OCI-LY7 (cell line): ENCODE data around the gene DLAT. TPM values are rescaled to one million over a fixed set of nuclear protein-coding genes. Genes with fewer than 3 reads are reported as not detected.
"Not testable (repeated sequence)": the region's sequence is repeated elsewhere in the genome, so short reads cannot be mapped to it uniquely, and the experiment has no call there.

Source experiments
- BruUV-seq: library from RNA; stranded (reverse); fragments of 400-500 nt; replicated peaks from 2 replicates; lab custom pipeline; 2021; lab: Mats Ljungman, UMichigan
- CTCF ChIA-PET: fragments of 300-600 bp; sonication (Branson Sonifier 250); formaldehyde crosslinking; loops from one replicate; lab custom pipeline; 2022; ENCODE audit warnings: antibody characterized with exemption; ENCODE audit not compliant: unreplicated experiment; lab: Charles Lee
- POLR2A ChIA-PET: fragments of 300-600 bp; sonication (Branson Sonifier 250); formaldehyde crosslinking; loops from one replicate; lab custom pipeline; 2022; ENCODE audit warnings: antibody characterized with exemption; lab: Charles Lee
- DNase-seq: peaks from one replicate; pipeline ENCODE4 v3.0.0-alpha.2; 2015; ENCODE audit warnings: low spot score
- H2AFZ ChIP-seq: fragments of 200-600 bp; sonication (generic), shearing (Covaris generic); 2 replicates; pipeline ENCODE4 v1.6.1; 2014; ENCODE audit warnings: mild to moderate bottlenecking, antibody characterized with exemption, low read length, moderate library complexity
- H3K27ac ChIP-seq: fragments of 200-600 bp; sonication (generic); 2 replicates; pipeline ENCODE4 v1.5.1; 2014; ENCODE audit warnings: mixed run types, low read depth, mild to moderate bottlenecking, moderate library complexity, low read length, inconsistent platforms; ENCODE audit not compliant: poor library complexity, severe bottlenecking
- H3K36me3 ChIP-seq: fragments of 200-600 bp; sonication (generic); 2 replicates; pipeline ENCODE4 v1.6.1; 2014; ENCODE audit warnings: mild to moderate bottlenecking, antibody characterized with exemption, low read length, moderate library complexity, mixed read lengths; ENCODE audit not compliant: insufficient read depth
- H3K4me1 ChIP-seq: fragments of 200-600 bp; sonication (generic); 2 replicates; pipeline ENCODE4 v1.5.1; 2014; ENCODE audit warnings: mild to moderate bottlenecking, low read length; ENCODE audit not compliant: insufficient read depth, poor library complexity, severe bottlenecking
- H3K4me2 ChIP-seq: fragments of 200-600 bp; sonication (generic); 2 replicates; pipeline ENCODE4 v1.6.1; 2014; ENCODE audit warnings: mild to moderate bottlenecking, low read length
- H3K4me3 ChIP-seq: fragments of 200-600 bp; sonication (generic); 2 replicates; pipeline ENCODE4 v1.5.1; 2014; ENCODE audit warnings: mild to moderate bottlenecking, low read depth, low read length; ENCODE audit not compliant: poor library complexity, severe bottlenecking
- H3K79me2 ChIP-seq: fragments of 200-600 bp; sonication (generic); 2 replicates; pipeline ENCODE4 v1.6.1; 2016; ENCODE audit warnings: low read depth, mild to moderate bottlenecking, low read length, moderate library complexity, mixed read lengths; ENCODE audit not compliant: insufficient read depth
- H3K9me2 ChIP-seq: fragments of 200-600 bp; sonication (generic); 2 replicates; pipeline ENCODE4 v1.6.1; 2016; ENCODE audit warnings: mild to moderate bottlenecking, low read length, mixed read lengths; ENCODE audit not compliant: insufficient read depth
- H3K9me3 ChIP-seq: fragments of 200-600 bp; sonication (generic); 2 replicates; pipeline ENCODE4 v1.6.1; 2014; ENCODE audit warnings: mild to moderate bottlenecking, mixed run types, low read length, mixed read lengths
- H4K20me1 ChIP-seq: fragments of 200-600 bp; sonication (generic); 2 replicates; pipeline ENCODE4 v1.6.1; 2014; ENCODE audit warnings: mild to moderate bottlenecking, antibody characterized with exemption, low read length, moderate library complexity, mixed read lengths; ENCODE audit not compliant: insufficient read depth
- EZH2phosphoT487 ChIP-seq: fragments of 200-600 bp; sonication (generic); IDR thresholded peaks from 2 replicates; pipeline ENCODE4 v1.6.1; 2018; ENCODE audit warnings: low read depth, borderline replicate concordance, mild to moderate bottlenecking, mixed run types, antibody characterized with exemption, low read length, moderate library complexity, mixed read lengths
- intact Hi-C: fragments of 100-400 bp; cut with micrococcal nuclease; formaldehyde crosslinking; loops from one replicate; pipeline ENCODE4 v1.10.0; 2022; ENCODE audit not compliant: unreplicated experiment
- total RNA-seq, 2 experiments: library from RNA; depleted of rRNA in 1 of 2; stranded (reverse); fragments of >200 nt in 1 of 2; shearing (Covaris generic) in 1 of 2; gene quantifications; 2 replicates each; pipeline ENCODE4 v1.2.3, GENCODE V29; 2014 to 2022
- TF ChIP-seq, protein P1 (sequence below): fragments of 200-600 bp; sonication (generic); conservative IDR thresholded peaks from 2 replicates; pipeline ENCODE4 v1.5.1; 2014; ENCODE audit warnings: mild to moderate bottlenecking, antibody characterized with exemption, low read length, moderate library complexity, mixed read lengths

DLAT gene
- total RNA-seq, 2 experiments from 2014 or later = 42.0 to 54.1 TPM

DNA sequence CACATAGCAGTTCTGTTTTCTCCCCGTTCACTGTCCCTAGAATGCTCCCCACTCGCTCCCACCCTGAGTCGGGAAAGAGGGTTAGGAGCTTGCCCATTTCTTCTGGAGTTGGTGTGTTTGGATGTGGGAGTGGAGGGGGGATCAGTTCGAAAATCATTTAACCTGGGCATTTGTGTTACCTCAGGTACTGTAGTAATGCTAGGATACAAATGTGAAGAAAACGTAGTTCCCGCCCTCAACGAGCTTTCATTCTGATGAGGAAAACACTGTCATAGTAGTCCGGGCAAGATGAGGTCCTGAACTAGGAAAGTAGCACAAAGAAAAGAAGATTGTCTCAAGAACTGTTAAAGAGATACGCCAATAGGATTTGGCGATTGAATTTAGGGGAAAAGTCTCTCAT, 62.0 kb downstream of the DLAT start:
- Histone ChIP-seq H3K9me2 (no peaks in the 10 kb centered on the region), H3K79me2 (peaks cover 46% of the 10 kb centered on the region), H2AFZ (peak overlapping the region; percentile 68; the same call in 1 of the 2 replicates), H4K20me1 (no peaks in the 10 kb centered on the region), H3K9me3 (no peaks in the 10 kb centered on the region), H3K27ac (peak overlapping the region; percentile 56), H3K4me1 (peaks cover 24% of the 10 kb centered on the region), H3K4me3 (peak overlapping the region; percentile 89), H3K36me3 (peaks cover 79% of the 10 kb centered on the region), H3K4me2 (peak overlapping the region; percentile 85)
- ChIA-PET POLR2A (interaction anchor here (0.8 to 1.7 kb wide), 12 partner anchors 8 to 216 kb away, joined by 3 to 11 read pairs (median 4); partner anchors contain the start of gene ALG9), CTCF (interaction anchor here (0.6 kb wide), 1 partner anchor 155 kb away, joined by 3 read pairs; no protein-coding TSS in a partner anchor)
- intact Hi-C loops = loop anchor here (5.0 kb wide), 2 partner anchors 150 to 210 kb away; partner anchors contain the start of genes CFAP68, DIXDC1 and FDXACB1
- TF ChIP-seq EZH2phosphoT487 = no peak
- TF ChIP-seq, protein P1, sequence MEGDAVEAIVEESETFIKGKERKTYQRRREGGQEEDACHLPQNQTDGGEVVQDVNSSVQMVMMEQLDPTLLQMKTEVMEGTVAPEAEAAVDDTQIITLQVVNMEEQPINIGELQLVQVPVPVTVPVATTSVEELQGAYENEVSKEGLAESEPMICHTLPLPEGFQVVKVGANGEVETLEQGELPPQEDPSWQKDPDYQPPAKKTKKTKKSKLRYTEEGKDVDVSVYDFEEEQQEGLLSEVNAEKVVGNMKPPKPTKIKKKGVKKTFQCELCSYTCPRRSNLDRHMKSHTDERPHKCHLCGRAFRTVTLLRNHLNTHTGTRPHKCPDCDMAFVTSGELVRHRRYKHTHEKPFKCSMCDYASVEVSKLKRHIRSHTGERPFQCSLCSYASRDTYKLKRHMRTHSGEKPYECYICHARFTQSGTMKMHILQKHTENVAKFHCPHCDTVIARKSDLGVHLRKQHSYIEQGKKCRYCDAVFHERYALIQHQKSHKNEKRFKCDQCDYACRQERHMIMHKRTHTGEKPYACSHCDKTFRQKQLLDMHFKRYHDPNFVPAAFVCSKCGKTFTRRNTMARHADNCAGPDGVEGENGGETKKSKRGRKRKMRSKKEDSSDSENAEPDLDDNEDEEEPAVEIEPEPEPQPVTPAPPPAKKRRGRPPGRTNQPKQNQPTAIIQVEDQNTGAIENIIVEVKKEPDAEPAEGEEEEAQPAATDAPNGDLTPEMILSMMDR = no peak
- DNase-seq = peak; percentile 8
- BruUV-seq = TSS peak; percentile 60

DNA sequence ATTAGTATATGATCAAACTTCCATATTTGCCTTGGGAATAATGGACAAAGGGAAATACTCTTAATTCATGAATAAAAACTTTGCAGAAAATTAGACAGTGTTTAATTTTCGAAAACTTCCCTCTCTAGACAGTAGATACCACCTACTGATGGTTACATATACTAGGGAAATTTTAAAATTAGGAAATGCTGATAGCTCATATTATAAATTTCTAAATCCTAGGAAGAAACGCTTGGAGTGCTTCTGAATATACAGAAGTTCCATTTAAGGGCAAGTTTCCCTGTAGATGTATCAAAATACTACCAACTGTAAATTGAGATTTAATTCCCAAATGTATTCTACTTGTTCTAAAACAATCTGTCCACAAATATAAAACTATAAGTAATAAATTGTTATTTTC, 70.1 kb downstream of the DLAT start:
- H3K4me3 ChIP-seq, H3K27ac ChIP-seq, H3K9me3 ChIP-seq, H3K9me2 ChIP-seq, H4K20me1 ChIP-seq, H3K4me1 ChIP-seq, intact Hi-C loops, CTCF ChIA-PET, H3K79me2 ChIP-seq, H3K4me2 ChIP-seq, DNase-seq, H2AFZ ChIP-seq: not testable (repeated sequence)
- H3K36me3 ChIP-seq = peaks cover 70% of the 10 kb centered on the region
- POLR2A ChIA-PET = interaction anchor here (0.6 to 1.6 kb wide), 5 partner anchors 8 to 21 kb away, joined by 3 to 4 read pairs (median 3); partner anchors contain the start of genes SDHD and TIMM8B
- BruUV-seq = TSS peak; percentile 55

DNA sequence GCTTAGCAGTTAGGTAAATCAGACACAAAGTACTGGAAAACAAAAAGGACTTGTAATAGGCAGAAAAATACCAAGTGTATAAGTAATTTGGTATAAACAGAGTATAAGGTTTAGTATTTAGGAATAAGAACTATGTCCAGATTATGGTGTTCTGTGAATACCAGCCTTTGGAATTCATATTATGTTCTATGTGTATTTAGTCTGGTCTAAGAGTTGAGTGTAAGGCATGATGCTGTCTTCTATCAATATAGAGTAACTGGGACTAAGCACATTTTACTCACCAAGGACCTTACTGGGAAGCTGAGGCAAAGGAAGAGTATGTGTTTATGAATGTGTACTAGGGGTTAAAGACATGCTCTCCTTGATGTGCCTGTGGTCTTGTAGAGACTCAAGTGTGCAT, 71.0 kb downstream of the DLAT start:
- no peaks in the 10 kb centered on the region for H3K9me2 ChIP-seq
- no peaks in the 10 kb centered on the region for H3K9me3 ChIP-seq
- H3K27ac ChIP-seq = no peak overlapping the region
- intact Hi-C loops = no loop called here
- no peaks in the 10 kb centered on the region for H4K20me1 ChIP-seq
- peaks cover 61% of the 10 kb centered on the region for H3K36me3 ChIP-seq
- ChIA-PET CTCF (no interaction called here), POLR2A (interaction anchor here (1.0 to 1.6 kb wide), 4 partner anchors 8 to 9 kb away, joined by 3 to 6 read pairs (median 4); partner anchors contain the start of genes SDHD and TIMM8B)
- no peaks in the 10 kb centered on the region for H3K79me2 ChIP-seq
- no peak overlapping the region for H2AFZ ChIP-seq
- TF ChIP-seq, protein P1 = no peak
- no peak for TF ChIP-seq EZH2phosphoT487
- no peak for DNase-seq
- H3K4me3 ChIP-seq = no peak overlapping the region
- no peak overlapping the region for H3K4me2 ChIP-seq
- BruUV-seq = no TSS peak
- H3K4me1 ChIP-seq = no peaks in the 10 kb centered on the region
